Hepatocyte (in vitro differentiated cells): ENCODE measurements around the gene ANKMY2.

Experiments
- EZH2 ChIP-seq: fragments of 200-600 bp; sonication (generic); IDR thresholded peaks from 2 replicates; pipeline ENCODE4 v1.6.1; 2016; ENCODE audit warnings: antibody characterized with exemption, mild to moderate bottlenecking, borderline replicate concordance
- EZH2phosphoT487 ChIP-seq: fragments of 200-600 bp; sonication (generic); IDR thresholded peaks from one replicate; pipeline ENCODE4 v1.6.1; 2018; ENCODE audit warnings: antibody characterized with exemption, mild to moderate bottlenecking, low read depth, moderate library complexity; ENCODE audit not compliant: unreplicated experiment, severe bottlenecking
- TF ChIP-seq, protein P1 (sequence below): fragments of 200-600 bp; sonication (generic); IDR thresholded peaks from 2 replicates; pipeline ENCODE4 v1.5.1; 2016; ENCODE audit warnings: antibody characterized with exemption, mild to moderate bottlenecking; ENCODE audit not compliant: poor library complexity

DNA sequence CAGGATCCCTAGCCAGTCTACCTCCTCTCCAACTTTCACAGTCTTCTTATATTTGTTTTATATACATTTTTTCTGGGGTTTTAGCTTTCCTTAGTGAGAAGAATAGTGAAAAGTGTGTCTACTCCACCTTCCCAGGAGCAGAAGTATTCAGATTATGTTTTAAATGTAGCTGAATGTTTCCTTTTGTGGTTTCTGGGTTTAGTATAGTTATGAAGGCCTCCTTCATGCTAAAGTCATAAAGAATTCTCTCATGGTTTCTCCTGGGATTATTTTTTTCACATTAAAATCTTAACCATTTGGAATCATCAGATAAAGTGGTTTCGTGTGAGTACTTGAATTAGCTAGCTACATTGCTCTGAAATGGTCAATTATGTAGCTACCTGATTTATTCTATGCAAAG is 50.9 kb downstream of the ANKMY2 start:
- TF ChIP-seq, protein P1, sequence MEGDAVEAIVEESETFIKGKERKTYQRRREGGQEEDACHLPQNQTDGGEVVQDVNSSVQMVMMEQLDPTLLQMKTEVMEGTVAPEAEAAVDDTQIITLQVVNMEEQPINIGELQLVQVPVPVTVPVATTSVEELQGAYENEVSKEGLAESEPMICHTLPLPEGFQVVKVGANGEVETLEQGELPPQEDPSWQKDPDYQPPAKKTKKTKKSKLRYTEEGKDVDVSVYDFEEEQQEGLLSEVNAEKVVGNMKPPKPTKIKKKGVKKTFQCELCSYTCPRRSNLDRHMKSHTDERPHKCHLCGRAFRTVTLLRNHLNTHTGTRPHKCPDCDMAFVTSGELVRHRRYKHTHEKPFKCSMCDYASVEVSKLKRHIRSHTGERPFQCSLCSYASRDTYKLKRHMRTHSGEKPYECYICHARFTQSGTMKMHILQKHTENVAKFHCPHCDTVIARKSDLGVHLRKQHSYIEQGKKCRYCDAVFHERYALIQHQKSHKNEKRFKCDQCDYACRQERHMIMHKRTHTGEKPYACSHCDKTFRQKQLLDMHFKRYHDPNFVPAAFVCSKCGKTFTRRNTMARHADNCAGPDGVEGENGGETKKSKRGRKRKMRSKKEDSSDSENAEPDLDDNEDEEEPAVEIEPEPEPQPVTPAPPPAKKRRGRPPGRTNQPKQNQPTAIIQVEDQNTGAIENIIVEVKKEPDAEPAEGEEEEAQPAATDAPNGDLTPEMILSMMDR = no peak
- TF ChIP-seq EZH2phosphoT487 (no peak), EZH2 (no peak)
